ENCODE measurements around the gene PPHLN1.
A peak's percentile ranks its signal among the peaks of the same experiment; 100 is the strongest.

PPHLN1 gene

GRCh38 chr12:42444192-42444943, 118.4 kb downstream of the PPHLN1 start:
- no peak for DNase-seq

GRCh38 chr12:42445891-42446290, 119.9 kb downstream of the PPHLN1 start:
- no peak for DNase-seq

- no peak for DNase-seq
Observed at GRCh38 chr12:42446761-42447160, 120.8 kb downstream of the PPHLN1 start.

- no peak for DNase-seq
Observed at GRCh38 chr12:42447371-42447786, 121.4 kb downstream of the PPHLN1 start.

GRCh38 chr12:42448841-42449240, 122.9 kb downstream of the PPHLN1 start:
- no peak for DNase-seq

GRCh38 chr12:42450248-42450647, 124.3 kb downstream of the PPHLN1 start:
- DNase-seq = no peak

- no peak for DNase-seq
Observed at GRCh38 chr12:42458575-42458974, 132.6 kb downstream of the PPHLN1 start.

- no peak for DNase-seq
Observed at GRCh38 chr12:42459336-42459847, 133.4 kb downstream of the PPHLN1 start.

- no peak for DNase-seq
Observed at GRCh38 chr12:42462486-42462885, 136.5 kb downstream of the PPHLN1 start.

GRCh38 chr12:42463671-42464070, 137.7 kb downstream of the PPHLN1 start:
- no peak for DNase-seq

GRCh38 chr12:42468341-42468821, 142.4 kb downstream of the PPHLN1 start:
- no peak for DNase-seq

- DNase-seq = no peak
Observed at GRCh38 chr12:42468921-42469320, 143.0 kb downstream of the PPHLN1 start.

- DNase-seq = no peak
Observed at GRCh38 chr12:42469355-42470175, 143.6 kb downstream of the PPHLN1 start.

- no peak for DNase-seq
Observed at GRCh38 chr12:42472376-42472775, 146.4 kb downstream of the PPHLN1 start.

GRCh38 chr12:42473130-42473529, 147.2 kb downstream of the PPHLN1 start:
- DNase-seq = no peak

- DNase-seq = no peak
Observed at GRCh38 chr12:42473561-42473960, 147.6 kb downstream of the PPHLN1 start.

GRCh38 chr12:42474391-42474790, 148.4 kb downstream of the PPHLN1 start:
- no peak for DNase-seq

GRCh38 chr12:42475106-42475505, 149.1 kb downstream of the PPHLN1 start:
- no peak for DNase-seq

- no peak for DNase-seq
Observed at GRCh38 chr12:42477941-42478340, 152.0 kb downstream of the PPHLN1 start.

- no peak for DNase-seq
Observed at GRCh38 chr12:42481368-42481767, 155.4 kb downstream of the PPHLN1 start.

- no peak for DNase-seq
Observed at GRCh38 chr12:42482041-42482747, 156.2 kb downstream of the PPHLN1 start.

- peak; percentile 81 for DNase-seq
Observed at GRCh38 chr12:42482748-42483520, 157.0 kb downstream of the PPHLN1 start.

- DNase-seq = peak; percentile 53
Observed at GRCh38 chr12:42483521-42483790, 157.5 kb downstream of the PPHLN1 start.

All from NCI-H82 (cell line).